ENCODE measurements around the gene GRIN3B. TPM values are rescaled to one million over a fixed set of nuclear protein-coding genes. Genes with fewer than 3 reads are reported as not detected.

GRIN3B gene
- total and polyA plus RNA-seq, 2 donors (not counting 1 experiment from before 2014, with no cell fraction given): 0.10 to 0.42 TPM

- Histone ChIP-seq H4K20me1 (ENCODE audit: control insufficient read depth, insufficient read depth, low read length, poor library complexity, severe bottlenecking) (peaks cover 4% of the 10 kb centered on the region), H3K79me2 (ENCODE audit: control insufficient read depth, insufficient read depth, low read length) (no peaks in the 10 kb centered on the region), H3K9me3 (ENCODE audit: control extremely low read depth in 1 of 3, control insufficient read depth in 2 of 3, insufficient read depth in 1 of 3, low read length in 2 of 3) (peaks cover 0 to 32% (median 6%) of the 10 kb centered on the region in 3 donors), H3K9ac (ENCODE audit: low read length) (no peak overlapping the region), H3K4me3 (ENCODE audit: control extremely low read depth in 1 of 5, extremely low read depth in 1 of 5, insufficient read depth in 1 of 5, low read depth in 2 of 5, low read length in 4 of 5) (no peak overlapping the region), H3K4me1 (ENCODE audit: control insufficient read depth in 2 of 2, insufficient read depth in 2 of 2, low read length in 2 of 2) (no peaks in the 10 kb centered on the region), H3K27me3 (replicated peaks in 1 of 4; ENCODE audit: control extremely low read depth in 1 of 4, control insufficient read depth in 3 of 4, insufficient read depth in 4 of 4, low read length in 3 of 4) (no peaks in the 10 kb centered on the region), H3K36me3 (replicated peaks in 1 of 2; ENCODE audit: control extremely low read depth in 1 of 2, control insufficient read depth in 1 of 2, extremely low read depth in 1 of 2, insufficient read depth in 2 of 2, low read length in 1 of 2) (peaks cover 6 to 62% of the 10 kb centered on the region in 2 experiments), H3K4me2 (replicated peaks; ENCODE audit: low read depth, low read length, poor library complexity, severe bottlenecking) (no peak overlapping the region), H2AFZ (ENCODE audit: insufficient read depth, low read depth, low read length, poor library complexity, severe bottlenecking) (no peak overlapping the region), H3K27ac (ENCODE audit: low read length in 2 of 2) (no peak overlapping the region)
- TF ChIP-seq EZH2 (IDR thresholded peaks at IDR 0.05; ENCODE audit: borderline replicate concordance, insufficient read depth, low read depth, low read length, poor library complexity, severe bottlenecking) (no peak), CTCF (IDR thresholded peaks at IDR 0.05) (no peak)
- CTCF ChIA-PET: interaction anchor here (0.7 to 2.2 kb wide), 2 partner anchors 18 to 71 kb away, joined by 5 to 6 read pairs; partner anchors contain the start of gene WDR18
- POLR2A ChIA-PET: interaction anchor here (0.8 kb wide), 1 partner anchor 15 kb away, joined by 4 read pairs; no protein-coding TSS in a partner anchor
- Mint-ChIP-seq H3K27me3 (no peaks in the 10 kb centered on the region), H3K4me1 (peaks cover 2% of the 10 kb centered on the region), H3K27ac (no peak overlapping the region), H3K9me3 (ENCODE audit: insufficient read depth) (peaks cover 4% of the 10 kb centered on the region), H3K4me3 (no peak overlapping the region)
- DNase-seq: no peak
- no peak for ATAC-seq (ENCODE audit: low read depth)
- intact Hi-C loops (cut with micrococcal nuclease): no loop called here
- 98% methylated on average over 17 of the region's 17 CpGs for WGBS (ENCODE audit: insufficient coverage)
Observed at GRCh38 chr19:966485-967088, 33.6 kb upstream of the GRIN3B start.

GRCh38 chr19:970695-971094 is 29.5 kb upstream of the GRIN3B start:
- peaks cover 0 to 29% (median 6%) of the 10 kb centered on the region in 3 donors for H3K9me3 ChIP-seq (ENCODE audit: control extremely low read depth in 1 of 3, control insufficient read depth in 2 of 3, insufficient read depth in 1 of 3, low read length in 2 of 3)
- Mint-ChIP-seq H3K9me3 (ENCODE audit: insufficient read depth) (peaks cover 4% of the 10 kb centered on the region), H3K27me3 (no peaks in the 10 kb centered on the region), H3K4me3 (no peak overlapping the region), H3K4me1 (no peaks in the 10 kb centered on the region), H3K27ac (peak overlapping the region; percentile 29)
- no peaks in the 10 kb centered on the region for H4K20me1 ChIP-seq (ENCODE audit: control insufficient read depth, insufficient read depth, low read length, poor library complexity, severe bottlenecking)
- WGBS (ENCODE audit: insufficient coverage): 95% methylated on average over 14 of the region's 14 CpGs
- peaks cover 6 to 43% of the 10 kb centered on the region in 2 experiments for H3K36me3 ChIP-seq (replicated peaks in 1 of 2; ENCODE audit: control extremely low read depth in 1 of 2, control insufficient read depth in 1 of 2, extremely low read depth in 1 of 2, insufficient read depth in 2 of 2, low read length in 1 of 2)
- no peak overlapping the region for H3K27ac ChIP-seq (ENCODE audit: low read length in 2 of 2)
- no peak for ATAC-seq (ENCODE audit: low read depth)
- H3K9ac ChIP-seq (ENCODE audit: low read length): no peak overlapping the region
- no peak overlapping the region for H3K4me2 ChIP-seq (replicated peaks; ENCODE audit: low read depth, low read length, poor library complexity, severe bottlenecking)
- ChIA-PET POLR2A (interaction anchor here (0.6 kb wide), 1 partner anchor 24 kb away, joined by 4 read pairs; no protein-coding TSS in a partner anchor), CTCF (interaction anchor here (1.0 to 1.7 kb wide), 2 partner anchors 11 to 14 kb away, joined by 3 to 5 read pairs; partner anchors contain the start of gene WDR18)
- H2AFZ ChIP-seq (ENCODE audit: insufficient read depth, low read depth, low read length, poor library complexity, severe bottlenecking): no peak overlapping the region
- no peak overlapping the region for H3K4me3 ChIP-seq (ENCODE audit: control extremely low read depth in 1 of 5, extremely low read depth in 1 of 5, insufficient read depth in 1 of 5, low read depth in 2 of 5, low read length in 4 of 5)
- no peaks in the 10 kb centered on the region for H3K27me3 ChIP-seq (replicated peaks in 1 of 4; ENCODE audit: control extremely low read depth in 1 of 4, control insufficient read depth in 3 of 4, insufficient read depth in 4 of 4, low read length in 3 of 4)
- H3K4me1 ChIP-seq (ENCODE audit: control insufficient read depth in 2 of 2, insufficient read depth in 2 of 2, low read length in 2 of 2): no peaks in the 10 kb centered on the region
- no peaks in the 10 kb centered on the region for H3K79me2 ChIP-seq (ENCODE audit: control insufficient read depth, insufficient read depth, low read length)
- TF ChIP-seq EZH2 (IDR thresholded peaks at IDR 0.05; ENCODE audit: borderline replicate concordance, insufficient read depth, low read depth, low read length, poor library complexity, severe bottlenecking) (no peak), CTCF (IDR thresholded peaks at IDR 0.05) (peak; percentile 73)
- DNase-seq: no peak
- intact Hi-C loops (cut with micrococcal nuclease): no loop called here

All from B cell (primary cell).